Body of pancreas (tissue), 4 donors: ENCODE measurements around the gene KLHL36. TPM values are rescaled to one million over a fixed set of nuclear protein-coding genes. Genes with fewer than 3 reads are reported as not detected.

Experiments
- ATAC-seq: fragments of 150-250 bp; one replicate; pipeline ENCODE4 v1.9.1; 2016
- DNase-seq, 4 donors: peaks; one replicate each; pipeline ENCODE4 v3.0.0-alpha.2; 2019
- H3K27ac ChIP-seq, 4 donors: fragments of 200-600 bp; sonication (generic); 1 replicate in 3 of 4; 2 replicates in 1 of 4; pipeline versions ENCODE4 v1.5.1 to v1.6.1; 2016 to 2019; ENCODE audit warnings: mild to moderate bottlenecking in 1 of 4, mixed read lengths in 1 of 4, moderate library complexity in 1 of 4
- H3K27me3 ChIP-seq, 2 donors: fragments of 200-600 bp; sonication (generic); one replicate each; pipeline ENCODE4 v1.6.0; 2016; ENCODE audit warnings: mild to moderate bottlenecking in 1 of 2
- H3K36me3 ChIP-seq, 2 donors: fragments of 200-600 bp; sonication (generic); replicated peaks in 1 of 2; 2 replicates each; pipeline ENCODE4 v1.5.1; 2016; ENCODE audit warnings: low read depth in 2 of 2; ENCODE audit not compliant: insufficient read depth in 1 of 2
- H3K4me1 ChIP-seq: fragments of 200-600 bp; sonication (generic); one replicate; pipeline ENCODE4 v1.6.0; 2016
- H3K4me3 ChIP-seq, 2 donors: fragments of 200-600 bp; sonication (generic); 1 replicate in 1 of 2; 2 replicates in 1 of 2; pipeline ENCODE4 v1.5.1; 2016 to 2019
- H3K9me3 ChIP-seq, 3 donors: fragments of 200-600 bp; sonication (generic); 1 replicate in 2 of 3; 2 replicates in 1 of 3; pipeline ENCODE4 v1.5.1; 2016
- POLR2A ChIP-seq, 3 donors: fragments of 450-650 bp; IDR thresholded peaks; one replicate each; pipeline ENCODE4 v1.6.1; 2016; ENCODE audit warnings: antibody characterized with exemption in 3 of 3, mild to moderate bottlenecking in 2 of 3
- WGBS, 2 donors: methylation state at CpG; one replicate each; pipeline ENCODE4 v1.1.5; 2017; 5-methylcytosine and 5-hydroxymethylcytosine counted together
- intact Hi-C: fragments of 100-400 bp; cut with DNase I; formaldehyde crosslinking; loops from one replicate; pipeline ENCODE4 v1.15.1; 2023
- total RNA-seq, 2 donors: library from RNA; depleted of rRNA; stranded (reverse); fragments of >200 nt; gene quantifications; one replicate each; pipeline ENCODE4 v1.1.0, GENCODE V29; 2016
- TF ChIP-seq, protein P1 (sequence below), 7 experiments: fragments of 450-650 bp in 4 of 7; fragments of 200-600 bp in 3 of 7; sonication (generic) in 3 of 7; IDR thresholded peaks; one replicate each; pipeline ENCODE4 v1.5.1; 2016 to 2019; ENCODE audit warnings: antibody characterized with exemption in 7 of 7

Gene KLHL36
- total RNA-seq, 2 donors from 2014 or later, result 39.7 to 50.8 TPM

DNA sequence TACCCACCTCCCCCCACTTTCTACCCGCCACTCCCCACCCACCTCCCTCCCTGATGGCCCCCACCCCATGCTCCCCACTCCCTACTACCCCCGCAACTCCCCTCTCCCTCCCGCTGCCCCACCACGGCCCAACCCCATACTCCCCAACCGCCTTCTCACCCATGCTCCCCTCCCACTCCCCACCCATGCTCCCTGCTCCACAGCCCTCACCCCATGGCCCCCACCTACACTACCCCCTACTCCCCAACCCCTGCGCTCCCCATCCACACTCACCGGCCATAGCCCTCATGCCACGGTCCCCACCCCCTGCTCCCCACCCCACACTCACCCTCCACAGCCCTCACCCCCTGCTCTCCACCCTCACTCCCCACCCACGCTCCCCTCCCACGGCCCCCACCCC lies 44.4 kb upstream of the KLHL36 start:
- no peaks in the 10 kb centered on the region for H3K4me1 ChIP-seq
- intact Hi-C loops, result no loop called here
- no peak for TF ChIP-seq POLR2A (IDR thresholded peaks at IDR 0.05)
- TF ChIP-seq, protein P1, sequence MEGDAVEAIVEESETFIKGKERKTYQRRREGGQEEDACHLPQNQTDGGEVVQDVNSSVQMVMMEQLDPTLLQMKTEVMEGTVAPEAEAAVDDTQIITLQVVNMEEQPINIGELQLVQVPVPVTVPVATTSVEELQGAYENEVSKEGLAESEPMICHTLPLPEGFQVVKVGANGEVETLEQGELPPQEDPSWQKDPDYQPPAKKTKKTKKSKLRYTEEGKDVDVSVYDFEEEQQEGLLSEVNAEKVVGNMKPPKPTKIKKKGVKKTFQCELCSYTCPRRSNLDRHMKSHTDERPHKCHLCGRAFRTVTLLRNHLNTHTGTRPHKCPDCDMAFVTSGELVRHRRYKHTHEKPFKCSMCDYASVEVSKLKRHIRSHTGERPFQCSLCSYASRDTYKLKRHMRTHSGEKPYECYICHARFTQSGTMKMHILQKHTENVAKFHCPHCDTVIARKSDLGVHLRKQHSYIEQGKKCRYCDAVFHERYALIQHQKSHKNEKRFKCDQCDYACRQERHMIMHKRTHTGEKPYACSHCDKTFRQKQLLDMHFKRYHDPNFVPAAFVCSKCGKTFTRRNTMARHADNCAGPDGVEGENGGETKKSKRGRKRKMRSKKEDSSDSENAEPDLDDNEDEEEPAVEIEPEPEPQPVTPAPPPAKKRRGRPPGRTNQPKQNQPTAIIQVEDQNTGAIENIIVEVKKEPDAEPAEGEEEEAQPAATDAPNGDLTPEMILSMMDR (IDR thresholded peaks at IDR 0.05), result no peak
- H3K27me3 ChIP-seq, result no peaks in the 10 kb centered on the region
- no peaks in the 10 kb centered on the region for H3K36me3 ChIP-seq
- ATAC-seq (no peak), DNase-seq (no peak)
- no peaks in the 10 kb centered on the region for H3K9me3 ChIP-seq
- no peak overlapping the region for H3K4me3 ChIP-seq
- no peak overlapping the region for H3K27ac ChIP-seq
- 76 to 85% methylated on average over 4 to 7 of the region's 10 CpGs for WGBS, 2 donors

DNA sequence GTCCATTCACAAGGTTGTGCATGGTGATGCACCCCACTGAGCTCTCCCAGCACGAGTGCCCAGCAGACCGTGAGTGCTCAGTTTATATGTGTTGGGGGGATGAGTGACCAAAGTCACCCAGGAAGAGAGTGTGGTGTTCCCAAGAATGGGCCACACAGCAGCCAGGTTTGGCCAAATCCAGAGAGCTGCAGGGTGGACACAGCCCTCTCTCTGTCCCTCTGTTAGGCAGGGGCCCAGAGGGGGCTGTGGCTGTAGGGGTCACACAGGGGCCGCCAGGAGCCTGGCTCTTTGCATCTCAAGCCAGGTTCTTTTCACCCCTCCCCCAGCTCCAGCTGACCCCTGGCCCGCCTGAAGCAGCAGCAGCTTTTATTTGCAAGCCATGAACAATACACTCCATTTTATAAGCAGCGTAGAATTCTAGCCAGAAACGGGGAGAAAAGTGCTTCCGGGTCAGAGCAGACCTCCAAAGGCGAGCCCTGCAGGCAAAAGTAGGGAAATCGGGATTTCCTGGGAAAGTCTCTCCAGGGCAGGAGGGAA lies 43.8 kb upstream of the KLHL36 start:
- no peaks in the 10 kb centered on the region for H3K36me3 ChIP-seq
- ATAC-seq (no peak), DNase-seq (no peak)
- H3K4me3 ChIP-seq, result no peak overlapping the region
- WGBS, 2 donors, result 82 to 83% methylated on average over 8 to 9 of the region's 9 CpGs
- H3K9me3 ChIP-seq, result no peaks in the 10 kb centered on the region
- H3K4me1 ChIP-seq, result no peaks in the 10 kb centered on the region
- H3K27me3 ChIP-seq, result no peaks in the 10 kb centered on the region
- TF ChIP-seq, protein P1 (IDR thresholded peaks at IDR 0.05), result no peak
- TF ChIP-seq POLR2A (IDR thresholded peaks at IDR 0.05), result no peak
- intact Hi-C loops, result no loop called here
- H3K27ac ChIP-seq, result no peak overlapping the region

DNA sequence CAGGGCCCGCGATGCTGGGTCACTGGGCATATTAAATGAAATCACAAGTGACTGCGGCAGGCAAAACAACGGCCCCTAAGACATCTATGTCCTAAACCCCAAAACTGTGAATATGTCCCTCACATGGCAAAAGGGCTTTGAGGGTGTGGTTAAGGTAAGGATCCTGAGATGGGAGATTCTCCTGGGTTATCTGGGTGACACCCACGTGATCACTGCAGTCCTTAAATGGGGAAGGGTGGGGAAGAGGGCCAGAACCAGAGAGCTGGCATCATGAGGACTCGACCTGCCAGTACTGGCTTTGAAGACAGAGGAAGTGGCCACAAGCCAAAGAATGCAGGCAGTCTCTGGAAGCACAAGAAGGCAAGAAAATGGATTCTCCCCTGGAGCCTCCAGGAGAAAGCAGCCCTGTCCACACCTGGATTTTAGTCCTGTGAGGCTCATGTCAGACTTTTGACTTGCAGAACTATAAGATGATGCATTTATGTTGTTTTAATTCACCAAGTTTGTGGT lies 42.9 kb upstream of the KLHL36 start:
- Histone ChIP-seq H3K4me1 (no peaks in the 10 kb centered on the region), H3K9me3 (no peaks in the 10 kb centered on the region), H3K27me3 (no peaks in the 10 kb centered on the region), H3K36me3 (no peaks in the 10 kb centered on the region), H3K27ac (no peak overlapping the region), H3K4me3 (no peak overlapping the region)
- ATAC-seq (no peak), DNase-seq (no peak)
- TF ChIP-seq POLR2A (IDR thresholded peaks at IDR 0.05), result no peak
- TF ChIP-seq, protein P1 (IDR thresholded peaks at IDR 0.05), result no peak
- intact Hi-C loops, result no loop called here
- 90 to 94% methylated on average over 6 of the region's 6 CpGs for WGBS, 2 donors

DNA sequence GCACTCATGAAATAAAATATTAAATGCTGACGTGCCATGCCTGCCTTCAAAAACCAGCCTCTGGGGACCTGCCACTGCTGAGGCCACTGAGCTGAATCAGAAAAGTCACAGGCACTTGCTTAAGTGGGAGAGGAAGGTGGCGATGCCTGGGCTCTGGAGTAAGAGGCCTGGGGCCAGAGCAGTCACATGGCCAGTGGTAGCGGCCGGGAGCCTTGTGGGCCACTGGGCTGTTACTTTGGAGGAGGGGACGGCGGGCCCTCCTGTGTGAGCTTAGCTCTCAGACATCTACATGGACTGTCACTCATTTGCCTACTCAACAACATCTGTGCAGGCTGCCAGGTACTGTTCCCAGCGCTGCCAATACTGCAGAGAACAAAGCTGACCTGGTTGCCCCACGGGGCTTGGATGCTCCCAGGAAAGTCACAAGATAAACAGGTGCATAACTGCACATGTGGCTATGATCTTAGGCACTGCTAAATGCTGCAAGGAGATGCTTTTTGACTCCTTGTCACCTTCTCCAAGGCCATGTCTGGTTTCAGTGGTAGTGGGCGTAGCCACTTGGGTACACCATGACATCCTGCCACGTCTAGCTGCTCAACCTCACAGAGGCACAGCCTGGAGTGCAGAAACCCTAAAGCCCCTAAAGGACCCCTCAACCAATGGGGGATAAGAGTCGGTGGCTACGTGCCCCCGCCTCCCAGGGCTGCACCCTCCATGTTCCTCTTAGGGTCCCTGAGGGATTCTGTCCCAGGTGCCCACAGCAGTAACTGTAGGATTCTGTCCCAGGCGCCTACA lies 42.0 kb upstream of the KLHL36 start:
- TF ChIP-seq, protein P1 (IDR thresholded peaks at IDR 0.05), result no peak
- TF ChIP-seq POLR2A (IDR thresholded peaks at IDR 0.05), result no peak
- intact Hi-C loops, result no loop called here
- Histone ChIP-seq H3K9me3 (no peaks in the 10 kb centered on the region), H3K36me3 (no peaks in the 10 kb centered on the region), H3K27me3 (no peaks in the 10 kb centered on the region), H3K4me3 (no peak overlapping the region), H3K27ac (no peak overlapping the region), H3K4me1 (no peaks in the 10 kb centered on the region)
- WGBS, 2 donors, result 77 to 95% methylated on average over 12 to 14 of the region's 14 CpGs
- no peak for ATAC-seq
- DNase-seq, result no peak
